HG03378 (cell line): ENCODE measurements around the gene GALNT9.
"Not testable (repeated sequence)": the region's sequence is repeated elsewhere in the genome, so short reads cannot be mapped to it uniquely, and the experiment has no call there.

ENCODE experiments used
- ATAC-seq: cut with Tn5 transposase; IDR thresholded peaks from one replicate; pipeline ENCODE4 v1.9.1; 2021; ENCODE audit warnings: mild to moderate bottlenecking, moderate library complexity; ENCODE audit not compliant: unreplicated experiment

GALNT9 gene

DNA sequence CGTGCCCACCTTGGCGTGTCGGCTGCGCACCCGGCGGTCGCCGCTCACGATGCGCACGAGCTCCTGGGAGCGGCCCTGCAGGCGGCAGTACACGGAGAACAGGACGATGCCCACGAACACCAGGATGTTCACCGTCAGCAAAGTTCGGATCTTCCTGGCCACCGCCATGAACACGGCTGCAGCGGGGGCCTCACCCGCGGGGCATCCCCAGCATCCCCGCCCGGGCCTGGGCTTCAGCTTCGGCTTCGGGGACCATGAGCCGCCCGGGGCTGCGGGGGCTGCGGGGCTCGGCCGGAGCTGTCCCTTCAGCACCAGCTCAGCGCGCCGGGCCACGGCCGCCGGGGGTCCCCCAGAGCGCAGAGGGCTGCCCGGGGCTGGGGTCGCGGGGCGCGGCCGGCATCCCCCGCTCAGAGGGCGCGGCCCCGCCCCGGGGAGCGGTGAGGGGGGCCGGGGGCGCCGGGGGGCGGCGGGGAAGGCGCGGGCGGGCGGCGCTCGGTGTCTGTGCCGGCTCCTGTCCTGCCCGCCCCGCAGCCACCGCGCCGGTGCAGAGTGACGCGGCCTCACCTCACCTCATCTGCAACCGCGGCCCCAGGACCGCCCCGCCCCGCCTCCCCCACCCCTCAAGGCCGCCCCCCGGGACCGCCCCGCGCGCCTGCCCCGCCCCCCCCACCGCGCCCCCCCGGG is at the start of gene GALNT9:
TSS of gene GALNT9 (minus strand) at position 554 of the 684 bp plus-strand sequence. CDS start at position 168, 386 bp downstream.
- ATAC-seq: no peak

DNA sequence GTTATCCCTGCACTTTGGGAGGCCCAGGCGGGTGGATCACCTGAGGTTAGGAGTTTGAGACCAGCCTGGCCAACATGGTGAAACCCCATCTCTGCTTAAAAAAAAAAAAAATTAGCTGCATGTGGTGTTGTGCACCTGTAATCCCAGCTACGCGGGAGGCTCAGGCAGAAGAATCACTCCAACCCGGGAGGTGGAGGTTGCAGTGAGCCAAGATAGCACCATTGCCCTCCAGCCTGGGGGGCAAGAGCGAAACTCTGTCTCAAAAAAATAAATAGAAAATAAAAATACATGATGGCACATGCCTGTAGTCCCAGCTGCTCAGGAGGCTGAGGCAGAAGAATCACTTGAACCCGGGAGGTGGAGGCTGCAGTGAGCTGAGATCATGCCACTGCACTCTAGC is 49.7 kb upstream of the GALNT9 start:
- ATAC-seq: not testable (repeated sequence)

DNA sequence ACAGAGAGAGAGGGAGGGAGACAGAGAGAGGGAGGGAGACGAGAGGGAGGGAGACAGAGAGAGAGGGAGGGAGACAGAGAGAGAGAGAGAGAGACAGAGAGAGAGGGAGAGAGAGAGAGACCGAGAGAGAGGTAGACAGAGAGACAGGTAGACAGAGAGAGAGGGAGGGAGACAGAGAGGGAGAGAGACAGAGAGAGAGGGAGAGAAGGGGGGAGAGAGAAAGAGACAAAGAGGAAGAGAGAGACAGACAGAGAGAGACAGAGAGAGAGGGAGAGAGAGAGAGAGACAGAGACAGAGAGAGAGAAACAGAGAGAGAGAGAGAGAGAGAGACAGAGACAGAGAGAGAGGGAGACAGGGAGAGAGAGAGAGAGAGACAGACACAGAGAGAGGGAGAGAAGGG is 47.8 kb upstream of the GALNT9 start:
- no peak for ATAC-seq

DNA sequence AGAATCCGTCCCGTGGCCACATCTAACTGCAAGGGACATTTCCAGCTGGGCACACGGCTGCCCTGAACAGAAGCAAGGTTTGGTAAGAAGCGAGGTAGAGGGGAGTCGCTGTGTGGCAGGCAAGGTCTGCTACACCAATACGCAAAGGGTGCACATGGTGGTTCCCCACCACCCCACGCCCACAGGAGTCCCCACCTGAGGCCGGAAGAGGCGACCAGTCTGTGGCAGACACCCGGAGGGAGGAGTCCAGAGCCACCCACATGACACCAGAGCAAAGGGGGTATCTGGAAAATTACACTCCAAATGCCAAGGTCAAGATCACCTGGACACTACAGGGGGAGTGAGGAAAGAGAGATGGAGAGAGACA is 47.1 kb upstream of the GALNT9 start:
- ATAC-seq: no peak

DNA sequence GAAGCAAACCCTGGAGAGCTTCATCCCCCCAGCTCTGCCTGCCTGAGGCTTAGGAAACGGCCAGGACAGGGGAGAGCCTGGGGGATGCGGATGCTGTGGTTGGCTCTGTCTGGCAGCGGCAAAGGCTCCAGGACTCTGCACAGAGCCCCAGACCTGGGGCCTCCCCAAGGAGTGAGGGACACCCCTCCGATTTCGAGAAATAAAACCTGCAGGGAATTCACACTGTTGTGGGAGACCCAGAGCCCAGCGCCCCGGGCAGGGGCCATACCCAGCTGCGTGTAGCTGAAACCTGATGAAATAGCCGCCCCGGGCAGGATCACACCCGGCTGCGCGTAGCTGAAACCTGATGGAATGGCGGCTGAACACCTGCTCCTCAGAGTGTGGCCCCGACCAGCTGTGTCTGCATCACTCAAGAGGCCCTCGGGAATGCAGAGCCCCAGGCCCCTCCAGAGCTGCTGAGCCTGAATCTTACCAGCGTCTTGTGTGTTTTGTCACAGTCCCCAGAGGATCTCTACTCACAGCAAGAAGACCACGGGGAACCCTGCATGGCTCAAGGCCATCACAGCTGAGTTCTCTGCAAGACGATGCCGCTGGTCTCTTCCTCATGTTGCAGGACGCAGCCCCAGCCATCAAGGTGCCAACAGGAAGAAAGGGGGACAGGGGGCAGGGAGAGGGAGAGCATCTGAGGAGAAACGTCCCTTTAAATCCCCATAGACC is 46.5 kb upstream of the GALNT9 start:
- no peak for ATAC-seq

DNA sequence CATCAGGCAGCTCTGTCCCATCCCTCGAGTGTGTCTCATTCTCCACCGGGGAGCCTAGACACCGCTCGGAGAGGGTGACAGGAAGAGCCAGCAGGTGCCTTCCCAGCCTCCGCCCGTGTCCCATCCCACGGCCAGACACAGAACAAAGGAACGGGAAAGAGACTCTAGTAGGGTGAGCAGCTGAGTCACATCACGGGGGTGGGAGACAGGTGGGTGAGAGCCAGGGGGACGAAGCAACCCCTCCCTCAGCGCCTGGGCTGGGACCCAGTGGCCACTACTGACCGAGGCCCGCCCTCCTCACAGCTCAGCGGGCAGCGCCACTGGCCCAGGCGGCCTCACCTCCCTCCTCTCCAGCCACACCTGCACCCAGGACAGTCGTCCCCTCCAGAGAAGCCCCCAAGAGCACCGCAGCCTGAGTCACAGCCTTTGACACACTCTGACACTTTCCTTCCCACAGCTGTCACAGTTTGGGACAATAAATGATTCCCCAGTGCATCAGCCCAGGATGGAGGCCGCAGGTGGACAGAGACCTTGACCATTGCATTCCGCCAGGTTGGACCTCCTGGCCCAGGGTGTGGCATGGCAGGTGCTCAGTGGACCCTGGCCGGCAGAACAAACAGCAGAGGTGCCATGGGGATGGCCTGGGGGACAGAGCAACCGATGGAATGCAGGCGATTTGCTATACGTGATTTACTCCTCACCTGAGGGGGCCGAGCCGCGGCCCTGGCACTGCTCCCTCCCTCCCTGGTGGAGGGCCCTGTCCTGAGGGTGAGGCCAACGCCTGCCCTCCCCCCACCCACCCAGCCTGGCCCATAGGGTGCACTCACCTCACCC is 45.4 kb upstream of the GALNT9 start:
- no peak for ATAC-seq

DNA sequence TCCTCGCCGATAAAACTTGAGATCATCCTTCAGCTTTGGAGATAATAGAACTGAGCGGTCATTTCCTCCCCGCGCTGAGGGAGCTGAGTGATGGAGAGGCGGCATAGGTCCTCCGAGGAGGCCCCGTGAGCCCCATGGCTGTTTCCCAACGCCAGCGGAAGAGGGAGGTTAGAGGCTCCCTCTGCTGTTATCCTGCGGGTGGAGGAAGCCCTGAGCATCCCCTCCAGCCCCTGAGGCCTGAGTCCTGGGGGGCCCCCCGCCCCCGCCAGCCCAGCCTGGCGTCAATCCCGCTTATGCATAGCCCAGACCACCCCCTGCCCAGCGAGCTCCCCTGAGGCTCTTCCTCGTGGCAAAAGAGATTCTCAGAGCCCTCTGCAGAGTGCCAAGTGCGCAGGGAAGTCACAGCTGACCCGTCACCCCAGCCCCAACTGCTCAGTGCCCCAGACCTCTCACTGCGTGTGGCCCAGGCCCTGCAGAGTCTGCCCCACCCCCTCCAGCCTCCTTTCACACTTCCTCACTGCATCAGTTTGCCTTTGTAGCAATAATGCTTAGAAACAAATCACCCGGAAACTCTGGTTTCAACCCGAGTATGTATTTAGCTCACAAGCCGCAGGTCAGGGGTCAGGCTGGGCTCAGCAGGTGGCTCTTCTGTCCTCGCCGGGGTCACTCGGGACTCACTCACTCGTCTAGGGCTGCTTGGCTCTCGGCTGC is 44.7 kb upstream of the GALNT9 start:
- ATAC-seq: no peak

DNA sequence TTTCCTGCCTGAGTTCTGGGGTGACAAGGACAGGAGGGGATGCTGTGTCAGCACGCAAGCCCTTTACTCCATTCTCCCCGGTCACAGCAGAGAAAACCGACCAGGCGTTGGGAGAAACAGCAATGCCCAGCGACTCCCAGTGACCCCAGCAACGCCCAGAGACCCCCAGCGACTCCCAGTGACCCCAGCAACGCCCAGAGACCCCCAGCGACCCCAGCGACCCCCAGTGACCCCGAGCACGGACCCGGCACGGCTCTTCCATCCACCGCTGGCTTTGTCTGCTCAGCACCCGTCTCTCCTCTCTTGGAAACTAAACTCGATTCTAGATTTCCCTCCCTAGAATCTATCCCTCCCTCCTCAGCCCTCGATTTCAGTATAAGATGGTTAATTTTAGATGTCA is 38.5 kb upstream of the GALNT9 start:
- no peak for ATAC-seq

DNA sequence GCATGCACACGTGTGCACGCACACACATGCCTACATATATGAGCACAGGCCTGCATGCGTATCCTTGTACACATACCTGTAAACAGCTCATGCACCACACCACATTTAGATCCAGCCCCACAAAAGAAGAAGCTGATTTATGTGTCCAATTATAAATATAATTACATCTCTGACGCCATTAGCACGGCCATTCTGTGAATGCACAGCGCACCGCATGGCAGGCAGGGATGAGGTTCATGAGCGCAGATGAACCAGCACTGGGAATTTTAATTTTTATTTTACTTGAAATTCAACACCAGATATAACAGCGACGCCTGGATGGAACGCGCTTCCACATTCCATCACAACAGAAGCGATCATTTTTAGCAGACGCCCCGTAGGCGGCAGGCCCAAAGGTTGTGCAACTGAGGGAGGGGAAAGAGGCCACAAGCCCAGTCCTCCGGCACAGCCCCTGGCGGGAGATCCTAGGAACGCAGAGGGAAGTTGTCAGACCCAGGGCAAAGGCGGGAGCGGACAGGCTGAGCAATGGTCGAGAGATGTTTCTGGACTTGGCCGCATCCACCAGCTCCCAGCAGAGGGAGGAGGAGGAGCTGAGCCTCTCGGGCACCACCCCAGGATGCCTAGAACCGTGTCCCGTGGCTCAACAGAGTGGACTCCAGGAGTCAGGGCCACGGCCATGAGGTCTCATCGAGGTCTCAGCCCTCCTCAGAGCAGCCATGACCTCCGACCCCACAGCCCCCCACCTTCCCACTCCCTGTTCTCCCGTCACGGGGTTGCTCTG is 37.9 kb upstream of the GALNT9 start:
- no peak for ATAC-seq

DNA sequence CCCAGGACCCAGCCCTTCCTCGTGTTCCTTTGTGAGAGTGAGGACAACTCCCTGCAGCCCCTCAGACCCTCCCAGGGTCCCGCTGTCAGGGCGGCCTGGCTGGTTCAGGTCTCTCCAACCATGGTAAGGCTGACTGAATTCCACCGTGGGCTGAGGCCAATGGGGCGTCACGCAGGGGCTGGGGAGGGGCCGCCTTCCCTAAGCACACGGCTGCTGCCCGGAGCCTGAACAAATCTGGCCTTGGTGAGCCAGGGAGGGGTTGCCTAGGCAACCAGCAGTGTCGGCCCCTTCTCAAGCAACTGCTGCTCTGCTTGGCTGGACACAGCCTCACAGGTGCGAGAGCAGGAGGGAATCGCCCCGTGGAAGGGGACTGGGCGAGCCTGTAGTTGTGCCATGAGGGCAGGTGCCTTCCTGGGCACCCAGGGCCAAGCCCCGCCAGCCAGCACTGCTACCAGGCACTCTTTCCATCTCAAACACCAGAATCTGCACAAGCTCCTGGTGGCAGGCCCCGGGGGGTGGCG is 37.0 kb upstream of the GALNT9 start:
- ATAC-seq: no peak

DNA sequence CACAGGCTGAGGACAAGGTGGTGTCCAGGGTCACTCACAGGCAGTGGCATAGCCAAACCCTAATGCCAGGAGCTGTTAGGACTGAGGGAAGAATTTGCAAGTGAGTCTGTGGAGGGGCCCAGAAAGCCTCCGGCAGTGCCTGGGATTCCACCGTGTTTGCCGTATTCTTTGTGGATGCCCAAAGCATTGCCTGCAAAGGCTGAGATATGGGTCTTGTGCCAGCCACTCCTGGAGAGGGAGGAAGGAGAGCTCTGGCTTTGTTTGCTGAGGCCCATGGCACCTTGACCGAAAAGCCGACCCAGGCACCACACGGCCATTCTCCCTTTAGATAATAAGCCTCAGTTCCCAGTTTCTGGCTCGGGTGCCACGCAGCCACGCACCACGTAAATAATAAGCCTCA is 35.8 kb upstream of the GALNT9 start:
- no peak for ATAC-seq

DNA sequence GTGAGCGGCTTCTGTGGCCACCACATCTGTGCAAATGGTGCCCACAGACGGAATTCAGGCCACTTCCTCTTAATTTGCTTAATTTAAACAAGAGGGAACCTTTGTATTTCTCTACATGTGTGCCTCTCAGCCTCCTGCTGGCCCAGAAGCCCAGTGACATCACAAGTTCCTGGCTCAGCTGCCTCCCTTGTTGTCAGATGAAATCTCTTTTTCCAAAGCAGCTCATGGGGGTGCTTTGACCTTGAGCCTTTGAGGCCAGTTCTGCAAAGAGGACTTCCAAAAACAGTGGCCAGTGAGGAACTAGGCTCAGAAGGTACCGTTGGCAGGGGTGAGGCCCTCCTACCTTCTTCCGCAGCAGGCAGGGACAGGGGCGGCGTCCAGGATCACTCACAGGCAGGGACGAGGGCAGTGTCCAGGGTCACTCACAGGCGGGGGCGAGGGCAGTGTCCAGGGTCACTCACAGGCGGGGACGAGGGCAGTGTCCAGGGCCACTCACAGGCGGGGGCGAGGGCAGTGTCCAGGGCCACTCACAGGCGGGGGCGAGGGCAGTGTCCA is 35.0 kb upstream of the GALNT9 start:
- ATAC-seq: no peak

DNA sequence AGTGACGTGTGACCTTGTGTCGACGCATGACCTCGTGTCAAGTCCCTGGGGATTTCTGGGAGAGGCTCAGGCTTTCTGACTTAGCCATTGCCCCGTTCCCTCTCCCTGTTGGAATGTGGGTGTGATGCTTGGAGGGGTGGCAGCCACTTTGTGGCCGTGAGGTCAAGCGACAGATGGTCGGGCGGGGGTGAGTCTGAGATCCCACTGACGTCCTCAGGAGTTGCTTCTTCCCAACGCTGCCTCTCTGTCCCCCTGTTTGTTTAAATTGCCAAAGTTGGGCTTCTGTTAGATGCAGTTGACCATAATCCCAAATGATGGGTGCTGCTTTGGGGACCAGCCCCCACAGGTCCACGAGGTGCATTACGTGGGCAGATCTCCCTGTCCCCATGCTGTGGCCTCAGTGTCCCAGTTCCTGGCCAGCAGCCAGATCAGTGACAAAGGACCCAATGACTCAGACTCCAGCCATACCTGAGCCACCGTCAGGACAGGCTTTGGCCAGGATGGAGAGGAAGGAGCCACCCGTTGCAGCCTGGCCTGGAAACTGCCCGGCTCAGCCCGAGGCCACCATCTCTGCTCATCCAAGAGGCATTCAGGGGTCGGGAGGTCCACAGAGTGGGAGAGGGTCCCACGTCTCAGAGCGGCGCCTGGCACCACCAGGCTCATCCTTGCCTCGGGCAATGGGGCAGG is 34.4 kb upstream of the GALNT9 start:
- ATAC-seq: no peak

DNA sequence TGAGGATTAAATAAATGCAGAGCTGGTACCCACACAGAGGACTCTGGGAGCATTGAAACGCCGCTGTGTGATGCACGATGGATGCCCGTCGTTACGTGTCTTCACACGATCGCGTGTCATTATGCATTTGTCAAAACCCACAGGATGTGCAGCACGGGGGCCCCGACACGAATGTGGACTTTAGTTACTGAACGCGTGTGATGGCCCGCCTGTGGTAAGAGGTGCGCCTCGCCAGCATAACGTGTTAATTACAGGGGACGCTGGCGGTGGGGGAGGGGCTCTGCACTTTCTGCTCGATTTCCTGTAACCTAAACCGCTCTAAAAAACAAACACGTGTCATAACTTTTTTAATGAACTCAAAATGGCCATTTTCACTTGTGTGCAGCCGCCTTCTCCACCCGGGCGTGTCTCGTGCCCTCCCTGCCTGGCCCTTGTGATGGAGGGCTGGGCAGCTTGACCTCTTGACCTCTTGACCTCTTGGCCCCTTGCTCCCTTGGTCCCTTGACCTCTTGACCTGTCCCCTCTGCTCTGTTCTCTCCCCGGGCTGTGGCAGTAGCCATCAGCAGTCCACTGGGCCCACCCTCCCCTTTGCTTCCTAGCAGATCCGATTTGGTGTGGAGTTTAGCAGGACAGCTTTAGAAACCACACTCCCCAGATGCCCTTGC is 33.7 kb upstream of the GALNT9 start:
- no peak for ATAC-seq

DNA sequence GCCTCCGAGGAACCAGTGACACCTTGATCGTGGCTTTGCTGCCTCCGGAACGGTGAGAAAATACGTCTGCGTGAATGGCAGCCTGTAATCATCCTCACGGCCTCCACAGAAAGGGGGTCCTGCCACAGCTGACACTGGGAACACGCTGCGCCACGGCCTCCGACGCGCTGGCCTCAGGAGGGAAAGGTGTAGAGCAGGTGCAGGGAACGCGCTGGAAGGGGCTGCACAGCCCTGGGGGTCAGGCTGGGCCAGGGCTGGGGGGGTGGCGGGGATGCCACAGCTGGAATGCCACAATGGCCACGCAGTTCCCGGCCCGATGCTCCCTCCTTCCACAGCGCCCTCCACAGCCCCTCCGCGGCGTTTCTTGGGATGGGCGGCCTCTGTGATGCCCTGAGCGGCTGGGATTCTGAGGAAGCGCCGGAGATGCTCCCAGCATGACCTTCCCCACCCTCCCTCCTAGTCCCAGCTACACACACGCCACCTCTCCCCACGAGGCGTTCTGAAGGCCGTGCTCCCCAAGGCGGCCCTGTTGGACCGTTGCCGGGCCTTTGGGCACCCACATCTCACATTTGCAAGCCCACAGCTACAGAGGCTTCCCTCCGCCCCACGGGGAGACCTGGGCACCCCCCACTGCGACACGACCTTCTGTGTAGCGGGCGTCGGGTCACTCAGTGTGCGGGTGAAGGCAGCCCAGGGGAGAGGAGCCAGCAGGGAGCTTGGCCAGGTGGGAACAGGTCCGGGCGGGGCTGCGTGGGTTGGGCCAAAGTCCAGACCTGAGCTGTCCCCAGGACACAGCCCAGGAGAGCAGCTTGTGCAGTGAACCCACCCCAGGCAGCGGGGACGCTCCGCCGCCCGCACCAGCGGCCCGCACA is 31.8 kb upstream of the GALNT9 start:
- ATAC-seq: no peak

DNA sequence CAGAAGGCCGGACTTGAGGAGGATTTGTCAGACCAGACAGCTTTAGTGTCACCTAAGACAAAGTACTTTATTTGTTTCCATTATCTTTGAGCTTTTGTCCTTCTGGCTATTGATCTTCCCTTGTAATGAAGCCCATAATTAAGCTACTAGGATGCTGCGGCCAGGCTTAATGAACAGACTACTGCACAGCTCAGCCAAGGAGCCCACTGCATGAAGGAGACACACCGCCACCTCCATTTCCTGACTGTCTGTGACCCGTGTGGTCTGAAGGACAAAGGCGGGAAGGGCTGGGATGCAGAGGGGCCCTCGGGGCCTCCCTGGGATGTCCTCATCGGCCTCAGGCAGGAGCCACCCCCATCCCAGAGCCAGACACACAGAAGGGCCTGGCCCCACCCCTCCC is 31.0 kb upstream of the GALNT9 start:
- no peak for ATAC-seq

DNA sequence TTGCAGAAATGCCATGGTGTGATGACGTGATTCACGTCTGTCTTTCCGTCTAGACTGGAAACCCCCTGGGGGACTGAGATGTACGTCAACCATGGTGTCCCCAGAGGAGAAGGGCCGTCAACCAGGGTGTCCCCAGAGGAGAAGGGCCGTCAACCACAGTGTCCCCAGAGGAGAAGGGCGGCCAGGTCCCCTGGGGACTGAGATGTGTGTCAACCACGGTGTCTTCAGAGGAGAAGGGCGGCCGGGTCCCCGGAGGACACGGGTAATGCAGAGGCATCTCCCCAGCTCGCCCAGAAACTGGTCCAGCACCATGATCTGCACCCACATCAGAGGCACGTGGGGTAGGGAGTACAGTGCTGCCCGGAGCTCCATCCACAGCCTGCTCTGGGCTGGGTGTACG is 30.6 kb upstream of the GALNT9 start:
- ATAC-seq: no peak

DNA sequence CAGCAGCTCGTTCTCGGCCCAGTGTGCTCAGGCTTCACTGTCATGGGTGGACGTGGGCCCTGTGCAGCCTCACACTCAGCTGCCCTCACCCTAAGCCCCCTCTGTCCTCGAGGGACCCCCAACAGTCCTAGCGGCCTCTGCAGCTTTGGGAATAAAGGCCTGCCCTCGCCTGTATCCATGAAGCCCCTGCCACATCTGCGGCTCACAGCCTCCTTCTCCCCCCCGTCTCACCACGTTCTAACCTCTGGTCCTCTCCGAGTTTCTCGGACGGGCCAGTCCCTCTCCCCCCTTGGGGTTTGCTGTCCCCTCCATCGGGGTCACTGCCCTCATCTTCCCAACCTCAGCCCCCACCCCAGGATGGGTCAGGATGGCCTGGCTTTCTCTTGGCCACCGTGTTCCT is 30.2 kb upstream of the GALNT9 start:
- ATAC-seq: no peak
